Prostate gland (tissue), 2 donors: Measurements from ENCODE around the gene ADAM8.

ENCODE experiments used
- CTCF ChIP-seq, 4 experiments: fragments of 200-600 bp in 2 of 4; fragments of 450-650 bp in 2 of 4; sonication (generic) in 2 of 4; IDR thresholded peaks; 1 replicate in 3 of 4; 2 replicates in 1 of 4; pipeline ENCODE4 v1.5.1; 2016 to 2019; ENCODE audit warnings: antibody characterized with exemption in 4 of 4, mild to moderate bottlenecking in 2 of 4, moderate library complexity in 2 of 4
- POLR2A ChIP-seq: fragments of 450-650 bp; IDR thresholded peaks from one replicate; pipeline ENCODE4 v1.6.1; 2016; ENCODE audit warnings: antibody characterized with exemption, mild to moderate bottlenecking
- POLR2AphosphoS5 ChIP-seq: sonication (generic); formaldehyde crosslinking; IDR thresholded peaks from one replicate; pipeline ENCODE4 v1.6.1; 2017; ENCODE audit warnings: antibody characterized with exemption

GRCh38 chr10:133230044-133230361 lies 46.7 kb downstream of the ADAM8 start, which contains the start of gene UTF1:
- no peak for TF ChIP-seq POLR2AphosphoS5
- no peak for TF ChIP-seq CTCF (IDR thresholded peaks at IDR 0.05)
- no peak for TF ChIP-seq POLR2A
